ENCODE results near the gene ATG2B.
"Not testable (repeated sequence)": the region's sequence is repeated elsewhere in the genome, so short reads cannot be mapped to it uniquely, and the experiment has no call there.

Gene ATG2B

GRCh38 chr14:96354246-96354645, 8.9 kb downstream of the ATG2B start:
- Mint-ChIP-seq H3K4me1 (peaks cover 31% of the 10 kb centered on the region), H3K27ac (no peak overlapping the region), H3K27me3 (no peaks in the 10 kb centered on the region), H3K4me3 (no peak overlapping the region), H3K9me3 (no peaks in the 10 kb centered on the region)
- ATAC-seq = no peak
- no peak for DNase-seq

DNA sequence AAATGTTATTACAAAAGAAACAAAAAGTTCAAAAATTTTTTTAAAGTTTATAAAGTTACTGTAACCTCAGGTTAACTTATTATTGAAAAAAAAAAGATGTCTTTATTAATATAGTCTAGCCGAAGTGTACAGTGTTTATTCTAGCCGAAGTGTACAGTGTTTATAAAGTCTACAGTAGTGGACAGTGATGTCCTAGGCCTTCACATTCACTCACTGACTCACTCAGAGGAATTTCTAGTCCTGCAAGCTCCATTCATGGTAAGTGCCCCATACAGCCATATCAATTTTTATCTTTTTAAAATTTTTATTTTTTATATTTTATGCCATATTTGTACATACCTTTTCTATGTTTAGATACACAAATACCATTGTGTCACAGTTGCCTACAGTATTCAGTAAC, 10.4 kb downstream of the ATG2B start:
- DNase-seq (no peak), ATAC-seq (no peak)
- Mint-ChIP-seq H3K4me3 (no peak overlapping the region), H3K4me1 (peaks cover 27% of the 10 kb centered on the region), H3K27me3 (no peaks in the 10 kb centered on the region), H3K27ac (no peak overlapping the region), H3K9me3 (no peaks in the 10 kb centered on the region)

DNA sequence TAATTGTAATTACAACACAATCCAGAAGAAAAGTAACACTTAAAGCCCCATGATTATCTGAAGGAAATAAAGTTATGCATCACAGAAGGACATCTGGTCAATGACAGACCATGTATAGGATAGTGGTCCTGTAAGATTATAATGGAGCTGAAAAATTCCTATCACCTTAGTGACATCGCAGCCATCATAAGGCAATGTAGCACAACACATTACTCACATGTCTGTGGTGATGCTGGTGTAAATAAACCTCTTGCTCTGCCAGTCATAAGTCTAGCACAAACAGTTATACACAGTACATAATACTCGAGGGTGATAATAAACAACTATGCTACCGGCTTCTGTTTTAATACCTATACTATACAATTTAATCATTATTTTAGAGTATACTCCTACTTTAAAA, 11.2 kb downstream of the ATG2B start:
- Mint-ChIP-seq H3K27ac (no peak overlapping the region), H3K4me1 (peaks cover 25% of the 10 kb centered on the region), H3K9me3 (no peaks in the 10 kb centered on the region), H3K27me3 (no peaks in the 10 kb centered on the region), H3K4me3 (no peak overlapping the region)
- DNase-seq (no peak), ATAC-seq (no peak)

- peak; percentile 71 for ATAC-seq
- H3K27me3 Mint-ChIP-seq = no peaks in the 10 kb centered on the region
- H3K4me3 Mint-ChIP-seq = no peak overlapping the region
These were observed 13.7 kb downstream of the ATG2B start for GRCh38 chr14:96349286-96350075.

GRCh38 chr14:96347957-96348356, 15.2 kb downstream of the ATG2B start:
- DNase-seq, H3K27ac Mint-ChIP-seq, H3K9me3 Mint-ChIP-seq, H3K4me3 Mint-ChIP-seq, ATAC-seq, H3K27me3 Mint-ChIP-seq: not testable (repeated sequence)
- H3K4me1 Mint-ChIP-seq = peaks cover 18% of the 10 kb centered on the region

More at GRCh38 chr14:96349286-96350075, 13.7 kb downstream of the ATG2B start:
- H3K27ac Mint-ChIP-seq = no peak overlapping the region
- H3K9me3 Mint-ChIP-seq = no peaks in the 10 kb centered on the region
- peaks cover 18% of the 10 kb centered on the region for H3K4me1 Mint-ChIP-seq
- no peak for DNase-seq

DNA sequence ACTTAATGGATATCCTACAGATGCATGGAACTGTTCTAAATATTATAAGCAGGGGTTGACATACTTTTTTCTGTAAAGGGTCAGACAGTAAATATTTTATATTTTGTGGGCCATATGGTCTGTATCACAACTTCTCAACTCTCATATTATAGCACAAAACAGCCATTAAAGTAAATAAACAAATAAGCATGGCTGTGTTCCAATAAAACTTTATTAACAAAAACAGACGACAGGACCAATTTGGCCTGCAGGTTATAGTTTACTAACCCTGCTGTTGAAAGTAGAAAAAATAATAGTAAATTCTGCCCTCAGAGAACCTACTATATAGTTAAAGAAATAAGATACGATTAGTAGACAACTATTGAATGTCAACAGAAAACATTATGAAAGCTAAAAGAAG, 17.5 kb downstream of the ATG2B start:
- Mint-ChIP-seq H3K4me1 (peaks cover 18% of the 10 kb centered on the region), H3K27me3 (no peaks in the 10 kb centered on the region), H3K27ac (no peak overlapping the region), H3K9me3 (no peaks in the 10 kb centered on the region), H3K4me3 (no peak overlapping the region)
- ATAC-seq (no peak), DNase-seq (no peak)

DNA sequence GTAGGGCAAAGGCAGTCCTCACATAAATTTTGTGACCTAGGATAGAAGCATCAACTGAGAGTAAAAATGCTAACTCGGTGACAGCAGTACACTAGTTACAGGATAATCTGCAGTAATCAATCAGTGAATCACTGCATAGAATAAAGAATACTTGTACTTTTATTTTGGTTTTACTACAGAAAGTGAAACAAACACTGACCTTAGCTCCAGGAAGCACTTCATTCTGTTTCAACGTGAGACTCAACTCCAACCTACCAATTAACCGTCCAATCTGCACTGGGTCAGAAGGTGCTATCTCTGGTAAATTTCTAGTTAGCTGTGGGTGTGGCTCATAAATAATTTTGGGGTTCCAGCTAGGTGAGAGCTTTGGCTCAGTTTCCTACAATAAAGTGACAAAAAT, 21.8 kb downstream of the ATG2B start:
- Mint-ChIP-seq H3K4me3 (no peak overlapping the region), H3K4me1 (no peaks in the 10 kb centered on the region), H3K27me3 (no peaks in the 10 kb centered on the region), H3K27ac (no peak overlapping the region), H3K9me3 (no peaks in the 10 kb centered on the region)
- DNase-seq (no peak), ATAC-seq (no peak)

GRCh38 chr14:96338551-96338950, 24.6 kb downstream of the ATG2B start:
- H3K27ac Mint-ChIP-seq = no peak overlapping the region
- no peaks in the 10 kb centered on the region for H3K9me3 Mint-ChIP-seq
- H3K4me1 Mint-ChIP-seq = no peaks in the 10 kb centered on the region
- H3K4me3 Mint-ChIP-seq = no peak overlapping the region
- ATAC-seq (no peak), DNase-seq (no peak)
- no peaks in the 10 kb centered on the region for H3K27me3 Mint-ChIP-seq

GRCh38 chr14:96324219-96324618, 38.9 kb downstream of the ATG2B start:
- Mint-ChIP-seq H3K9me3 (no peaks in the 10 kb centered on the region), H3K27me3 (no peaks in the 10 kb centered on the region), H3K27ac (no peak overlapping the region), H3K4me3 (no peak overlapping the region), H3K4me1 (no peaks in the 10 kb centered on the region)
- ATAC-seq (no peak), DNase-seq (no peak)

DNA sequence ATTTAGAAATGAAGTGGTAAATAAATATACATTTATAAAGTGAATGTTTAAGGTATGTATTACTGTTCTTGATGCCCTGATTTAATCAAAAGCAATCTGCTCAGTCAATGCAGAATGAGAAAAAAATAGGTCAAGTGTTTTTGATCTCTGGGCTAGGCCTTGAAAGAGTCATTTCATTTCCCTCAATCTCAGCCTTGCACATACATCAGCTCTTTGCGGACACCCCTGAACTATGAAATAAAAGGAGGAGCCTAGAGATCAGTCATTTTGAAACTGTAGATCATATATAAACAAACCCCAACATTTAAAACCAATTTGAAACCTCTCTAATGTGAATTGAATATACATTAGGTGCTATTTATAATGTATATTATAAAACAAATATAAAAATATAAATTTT, 42.5 kb downstream of the ATG2B start:
- Mint-ChIP-seq H3K27ac (no peak overlapping the region), H3K27me3 (no peaks in the 10 kb centered on the region), H3K4me3 (no peak overlapping the region), H3K4me1 (no peaks in the 10 kb centered on the region), H3K9me3 (no peaks in the 10 kb centered on the region)
- ATAC-seq = no peak
- no peak for DNase-seq

DNA sequence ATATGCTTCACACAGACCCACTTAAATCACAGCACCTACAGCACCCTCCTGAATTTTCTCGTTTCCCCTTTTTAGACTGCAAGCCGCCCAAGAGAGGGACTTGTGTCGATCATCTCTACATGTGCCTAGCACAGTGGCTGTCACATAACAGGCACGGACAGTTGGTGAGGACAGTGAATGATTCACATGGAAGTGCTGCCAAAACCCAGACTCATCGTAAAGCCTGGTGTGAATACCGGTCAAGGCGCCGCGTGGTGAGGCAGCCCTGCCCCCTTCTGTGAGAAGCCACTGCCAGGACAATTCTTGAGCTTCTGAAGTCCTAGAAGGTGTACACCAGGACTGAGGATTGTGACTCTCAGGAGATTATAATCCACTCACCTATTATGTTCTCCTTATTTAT, 44.3 kb downstream of the ATG2B start:
- DNase-seq = no peak
- ATAC-seq = no peak
- H3K27me3 Mint-ChIP-seq = no peaks in the 10 kb centered on the region
- no peaks in the 10 kb centered on the region for H3K9me3 Mint-ChIP-seq
- no peak overlapping the region for H3K27ac Mint-ChIP-seq
- no peak overlapping the region for H3K4me3 Mint-ChIP-seq
- H3K4me1 Mint-ChIP-seq = no peaks in the 10 kb centered on the region

- Mint-ChIP-seq H3K4me3 (no peak overlapping the region), H3K27ac (no peak overlapping the region), H3K4me1 (no peaks in the 10 kb centered on the region), H3K27me3 (no peaks in the 10 kb centered on the region), H3K9me3 (no peaks in the 10 kb centered on the region)
- DNase-seq (no peak), ATAC-seq (no peak)
These were observed 47.1 kb downstream of the ATG2B start for GRCh38 chr14:96316087-96316486.

DNA sequence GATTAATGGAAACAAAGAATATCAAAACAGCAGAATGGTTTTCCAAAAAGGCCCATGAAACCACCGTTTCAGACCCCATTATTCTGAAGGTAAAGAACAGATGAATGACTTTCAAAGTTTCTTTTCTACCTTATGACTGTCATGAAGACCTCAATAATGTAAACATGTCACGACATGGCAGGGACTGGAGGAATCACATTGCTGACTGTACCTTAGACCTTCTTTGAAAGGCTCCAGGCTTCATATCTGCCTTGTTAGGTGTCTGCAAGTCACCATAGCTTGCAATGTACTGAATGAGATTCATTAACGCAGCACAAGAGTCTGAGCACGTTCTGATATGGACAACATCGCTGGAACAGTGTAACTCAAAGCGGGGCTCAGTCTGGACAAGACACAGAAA, 52.2 kb downstream of the ATG2B start:
- H3K4me1 Mint-ChIP-seq = no peaks in the 10 kb centered on the region
- H3K27me3 Mint-ChIP-seq = no peaks in the 10 kb centered on the region
- no peaks in the 10 kb centered on the region for H3K9me3 Mint-ChIP-seq
- DNase-seq (no peak), ATAC-seq (no peak)
- H3K4me3 Mint-ChIP-seq = no peak overlapping the region
- H3K27ac Mint-ChIP-seq = no peak overlapping the region

DNA sequence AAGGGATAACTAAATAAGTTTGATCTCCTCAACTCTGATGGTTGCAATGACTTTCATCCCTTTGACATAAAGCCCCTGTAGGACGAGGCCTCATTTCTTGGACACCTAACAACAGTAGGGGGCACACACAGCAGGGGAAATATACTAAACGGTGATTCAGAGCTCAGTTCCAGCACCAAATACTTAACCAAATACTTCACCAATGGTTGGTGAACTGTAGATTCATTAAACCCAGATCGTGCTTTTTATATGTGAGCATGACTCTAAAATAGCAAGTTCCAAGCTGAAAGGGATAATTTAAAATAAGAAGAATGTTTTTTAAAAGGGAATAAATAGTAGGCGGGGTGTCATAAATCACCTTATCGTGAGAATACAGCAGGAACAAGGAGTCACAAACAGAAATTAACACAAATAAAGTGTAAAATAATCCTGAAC, 53.2 kb downstream of the ATG2B start:
- ATAC-seq (no peak), DNase-seq (no peak)
- H3K4me1 Mint-ChIP-seq = no peaks in the 10 kb centered on the region
- H3K27ac Mint-ChIP-seq = peak overlapping the region in 1 of 2 donors; percentile 48
- H3K4me3 Mint-ChIP-seq = no peak overlapping the region
- H3K9me3 Mint-ChIP-seq = no peaks in the 10 kb centered on the region
- H3K27me3 Mint-ChIP-seq = no peaks in the 10 kb centered on the region

DNA sequence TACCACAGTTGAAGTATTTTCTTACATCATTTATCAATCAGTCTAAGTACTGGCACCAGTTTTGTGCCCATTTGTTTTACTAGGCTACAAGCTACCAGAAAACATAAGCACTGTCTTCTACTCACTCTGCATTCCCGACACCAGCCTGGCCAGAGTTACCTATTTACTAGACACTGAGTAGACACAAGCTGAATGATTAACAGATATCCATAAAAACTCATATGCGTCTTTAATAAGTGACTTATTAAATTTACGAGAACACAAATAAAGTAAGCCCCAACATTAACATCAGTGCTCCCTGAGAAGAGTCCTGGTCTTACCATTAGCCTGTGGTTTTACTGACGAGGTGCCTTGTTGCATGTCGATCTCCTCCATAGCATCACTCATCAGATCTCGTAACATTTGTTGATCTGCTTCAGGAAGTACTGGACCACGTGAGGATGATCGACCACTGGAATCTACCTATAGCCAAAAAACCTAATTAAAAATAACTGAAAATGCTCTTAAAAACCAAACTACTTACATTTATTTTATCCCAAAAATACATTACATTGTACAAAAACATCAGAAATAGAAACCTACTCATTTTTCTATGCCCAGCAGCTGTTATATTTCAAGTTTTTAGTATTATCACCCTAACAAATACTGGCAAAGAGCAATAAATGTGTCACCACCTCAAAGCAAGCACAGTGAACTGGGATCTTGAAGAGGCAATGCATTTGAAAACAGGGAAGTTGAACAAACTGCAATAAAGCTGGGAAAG, 53.8 kb downstream of the ATG2B start:
- Mint-ChIP-seq H3K4me1 (no peaks in the 10 kb centered on the region), H3K4me3 (no peak overlapping the region), H3K9me3 (no peaks in the 10 kb centered on the region), H3K27ac (peak overlapping the region in 1 of 2 donors; percentile 6), H3K27me3 (no peaks in the 10 kb centered on the region)
- DNase-seq = no peak
- no peak for ATAC-seq

- ATAC-seq = no peak
- H3K9me3 Mint-ChIP-seq = no peaks in the 10 kb centered on the region
- H3K27me3 Mint-ChIP-seq = no peaks in the 10 kb centered on the region
- no peaks in the 10 kb centered on the region for H3K4me1 Mint-ChIP-seq
- H3K4me3 Mint-ChIP-seq = no peak overlapping the region
- no peak for DNase-seq
- no peak overlapping the region for H3K27ac Mint-ChIP-seq
These were observed 55.7 kb downstream of the ATG2B start for GRCh38 chr14:96307434-96307833.

Data from stimulated activated naive CD8-positive, alpha-beta T cell treated with anti-CD3 and anti-CD28 coated beads, Interleukin-15, amount 100 ng/mL, for 72 hours (primary cell).